Dermis microvascular lymphatic vessel endothelial cell (primary cell): ENCODE data around the gene SFT2D2. TPM values are rescaled to one million over a fixed set of nuclear protein-coding genes. Genes with fewer than 3 reads are reported as not detected.
A peak's percentile ranks its signal among the peaks of the same experiment; 100 is the strongest.
"Not testable (repeated sequence)": the region's sequence is repeated elsewhere in the genome, so short reads cannot be mapped to it uniquely, and the experiment has no call there.

Experiments used
- DNase-seq, 2 donors: peaks; one replicate each; pipeline versions ENCODE4 v3.0.0 to v3.0.0-alpha.2; 2010; ENCODE audit warnings: low read depth in 2 of 2
- total RNA-seq: library from RNA; depleted of rRNA; stranded (reverse); fragments of >200 nt; gene quantifications from 2 replicates; pipeline ENCODE4 v1.2.1, GENCODE V29; 2014

The SFT2D2 gene
- 37.6 and 48.3 TPM in 2 replicates for total RNA-seq

DNA sequence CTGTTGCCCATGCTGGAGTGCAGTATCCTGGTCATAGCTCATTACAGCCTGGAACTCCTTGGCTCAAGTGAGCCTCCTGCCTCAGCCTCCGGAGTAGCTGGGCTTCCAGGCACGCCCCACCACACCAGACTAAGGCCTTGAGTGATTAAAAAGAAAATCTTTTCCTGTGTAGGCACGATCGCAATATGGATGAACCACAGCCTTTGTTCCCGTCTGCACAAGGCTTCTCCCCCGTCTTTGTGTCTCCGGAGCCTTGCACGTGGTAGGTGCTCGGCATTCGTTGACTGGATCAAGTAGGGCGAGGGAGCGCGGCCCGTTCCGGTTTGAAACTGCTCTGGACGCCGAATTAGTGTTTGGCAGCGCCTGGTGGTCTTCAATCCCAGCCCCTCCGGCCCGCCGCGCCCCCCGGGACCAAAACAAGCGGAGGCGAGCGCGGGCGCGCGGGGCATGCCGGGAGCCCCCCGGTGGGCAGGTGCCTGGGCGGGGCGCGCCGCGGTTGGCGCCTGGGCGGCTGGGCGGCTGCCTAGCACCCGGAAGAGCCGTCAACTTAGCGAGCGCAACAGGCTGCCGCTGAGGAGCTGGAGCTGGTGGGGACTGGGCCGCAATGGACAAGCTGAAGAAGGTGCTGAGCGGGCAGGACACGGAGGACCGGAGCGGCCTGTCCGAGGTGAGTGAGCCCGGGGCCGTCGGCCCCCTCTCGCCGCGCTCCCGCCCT lies at the start of gene SFT2D2:
Gene SFT2D2, plus strand, starts transcription at position 529 of the 715 bp plus-strand sequence. Its CDS starts 76 bp downstream, at position 605.
- peak; percentile 38 to 84 for DNase-seq

DNA sequence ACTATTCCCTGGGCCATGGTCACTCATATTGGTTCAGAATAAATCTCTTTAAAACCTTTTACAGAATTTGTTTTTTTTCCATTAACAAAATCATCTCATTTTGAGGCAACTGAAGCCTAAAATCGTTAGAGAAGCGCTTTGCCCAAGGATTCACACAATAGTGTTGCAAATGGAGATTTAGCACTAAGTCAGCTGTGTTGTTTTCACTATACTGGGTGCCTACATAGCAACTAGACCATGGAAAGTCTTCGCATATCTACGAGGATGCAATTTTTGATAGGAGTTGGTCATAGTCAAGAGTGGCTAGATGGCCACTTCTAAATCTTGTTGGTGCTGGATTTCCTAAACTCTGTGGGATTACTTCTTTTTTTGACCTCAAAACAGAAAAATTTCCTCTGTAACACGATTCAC lies 47.6 kb upstream of the SFT2D2 start:
- no peak for DNase-seq

DNA sequence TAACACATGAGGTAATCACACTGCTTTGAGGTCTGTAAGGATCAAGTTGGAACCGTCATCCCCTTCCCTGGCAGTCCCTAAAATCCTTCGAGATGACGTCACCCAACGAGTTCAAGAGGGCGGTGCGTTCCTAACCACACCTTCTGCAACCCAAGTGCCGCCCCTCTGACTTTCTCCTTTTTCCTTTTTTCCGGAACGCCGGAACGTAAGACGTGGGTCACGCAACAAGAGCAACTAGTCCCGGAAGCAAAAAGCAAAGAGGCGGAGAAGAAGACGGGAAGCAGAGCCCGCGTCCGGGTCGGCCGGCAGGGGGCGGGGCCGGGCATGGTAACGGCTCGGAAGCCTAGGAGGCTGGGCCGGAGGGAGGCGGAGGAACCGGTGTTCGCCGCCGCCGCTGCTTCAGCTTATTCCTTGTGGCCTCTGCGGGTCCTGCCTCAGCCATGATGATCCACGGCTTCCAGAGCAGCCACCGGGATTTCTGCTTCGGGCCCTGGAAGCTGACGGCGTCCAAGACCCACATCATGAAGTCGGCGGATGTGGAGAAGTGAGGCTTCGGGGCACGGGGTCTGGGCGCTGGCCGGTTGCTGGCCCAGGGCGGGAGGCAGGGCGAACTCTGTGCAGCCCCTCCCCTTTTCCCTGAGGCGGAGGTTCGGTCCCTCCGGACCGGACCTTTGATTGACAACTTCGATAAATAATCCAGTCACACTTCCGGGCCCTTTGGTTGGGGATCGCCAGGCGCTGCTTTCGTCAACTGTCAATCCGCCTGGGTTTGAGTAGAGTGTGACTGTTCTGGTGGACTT lies 47.0 kb upstream of the SFT2D2 start, which contains the start of gene TIPRL:
Gene TIPRL, plus strand, starts transcription at position 325 of the 800 bp plus-strand sequence. Its CDS starts 116 bp downstream, at position 441.
- DNase-seq = peak; percentile 85 to 96

DNA sequence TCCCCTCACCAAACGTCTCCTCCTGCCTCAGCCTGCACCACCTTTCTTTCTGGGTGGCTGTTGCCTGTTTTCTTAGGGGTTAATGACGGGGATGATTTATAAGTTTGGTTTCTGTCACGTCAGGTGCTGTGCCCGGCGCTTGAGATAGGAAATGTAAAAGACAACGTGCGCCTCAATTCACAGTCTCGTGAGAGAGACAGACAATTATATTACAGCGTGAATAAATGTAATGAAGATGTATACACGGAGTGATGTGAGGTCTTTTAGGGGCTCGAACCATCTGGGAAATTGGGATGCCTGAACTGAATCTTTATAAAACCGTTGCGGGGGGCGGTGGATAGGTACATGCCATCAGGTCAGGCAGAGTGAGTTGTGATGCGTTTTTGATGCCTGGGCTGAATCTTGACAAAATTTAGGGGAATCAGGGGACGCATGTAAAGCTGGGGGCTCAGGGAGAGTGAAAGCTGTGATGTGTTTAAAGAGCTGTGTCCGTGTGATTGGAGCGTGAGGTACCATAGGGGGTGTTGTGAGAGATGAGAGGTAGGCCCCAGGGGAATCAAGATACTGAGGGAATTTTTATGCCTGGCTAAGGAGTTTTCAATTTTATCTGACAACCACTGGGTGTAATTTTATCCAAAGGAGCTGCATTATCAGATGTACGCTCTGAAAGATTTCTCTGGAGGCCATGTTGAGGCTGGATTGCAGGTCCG lies 46.2 kb upstream of the SFT2D2 start:
- peak in 1 of 2 donors; percentile 9 for DNase-seq

DNA sequence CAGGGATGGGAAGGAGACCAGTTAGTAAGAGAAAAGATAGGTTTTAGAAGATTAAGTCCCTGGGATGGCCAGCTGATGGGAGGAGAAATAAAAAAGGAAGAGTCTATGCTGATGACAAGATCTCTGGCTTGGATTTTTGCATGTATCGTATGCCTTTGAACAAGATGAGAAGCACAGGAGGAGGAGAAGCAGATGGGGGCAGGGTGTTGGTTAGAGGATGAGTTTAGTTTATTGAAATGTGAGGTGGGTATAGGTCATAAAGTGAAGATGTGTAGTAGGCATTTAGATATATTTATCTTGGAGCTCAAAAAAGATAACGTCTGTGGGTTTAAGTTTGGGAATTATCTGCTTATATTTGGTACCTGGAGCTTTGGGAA lies 45.7 kb upstream of the SFT2D2 start:
- no peak for DNase-seq

DNA sequence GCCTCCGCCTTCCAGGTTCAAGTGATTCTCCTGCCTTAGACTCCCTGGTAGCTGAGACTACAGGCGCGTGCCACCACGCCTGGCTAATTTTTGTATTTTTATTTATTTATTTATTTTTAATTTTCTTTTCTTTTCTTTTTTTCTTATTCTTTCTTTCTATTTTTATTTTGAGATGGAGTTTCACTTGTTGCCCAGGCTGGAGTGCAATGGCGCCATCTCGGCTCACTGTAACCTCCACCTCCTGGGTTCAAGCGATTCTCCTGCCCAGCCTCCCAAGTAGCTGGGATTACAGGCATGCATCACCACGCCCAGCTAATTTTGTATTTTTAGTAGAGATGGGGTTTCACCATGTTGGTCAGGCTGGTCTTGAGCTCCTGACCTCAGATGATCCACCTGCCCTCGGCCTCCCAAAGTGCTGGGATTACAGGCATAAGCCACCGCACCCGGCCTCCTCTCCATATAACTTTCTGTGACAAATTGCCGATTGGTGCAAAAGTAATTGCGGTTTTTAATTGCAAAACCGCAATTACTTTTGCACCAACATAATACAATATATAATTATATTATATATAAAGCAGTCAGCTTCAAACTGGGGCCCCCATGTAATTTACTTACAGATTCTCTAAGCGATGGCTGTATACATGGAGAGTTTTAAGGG lies 44.6 kb upstream of the SFT2D2 start:
- not testable (repeated sequence) for DNase-seq

DNA sequence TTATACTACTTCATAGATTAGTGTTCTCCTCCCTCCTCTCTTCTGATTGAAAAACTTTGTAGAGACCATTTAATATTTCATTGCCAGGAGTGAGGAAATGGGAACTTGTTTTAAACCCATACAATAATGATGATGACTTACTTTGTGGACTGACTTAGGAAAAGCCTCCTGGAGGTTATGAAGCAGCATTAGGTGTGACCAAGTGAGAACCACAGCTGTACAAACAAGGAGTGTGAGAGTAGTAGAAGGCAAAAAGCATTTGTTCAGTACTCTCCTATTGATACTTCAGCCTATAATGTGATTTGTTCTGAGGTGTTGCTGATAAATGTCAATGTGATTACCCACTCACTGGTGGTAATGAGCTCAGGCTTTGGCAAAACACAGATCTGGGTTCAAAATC lies 38.6 kb upstream of the SFT2D2 start:
- no peak for DNase-seq

DNA sequence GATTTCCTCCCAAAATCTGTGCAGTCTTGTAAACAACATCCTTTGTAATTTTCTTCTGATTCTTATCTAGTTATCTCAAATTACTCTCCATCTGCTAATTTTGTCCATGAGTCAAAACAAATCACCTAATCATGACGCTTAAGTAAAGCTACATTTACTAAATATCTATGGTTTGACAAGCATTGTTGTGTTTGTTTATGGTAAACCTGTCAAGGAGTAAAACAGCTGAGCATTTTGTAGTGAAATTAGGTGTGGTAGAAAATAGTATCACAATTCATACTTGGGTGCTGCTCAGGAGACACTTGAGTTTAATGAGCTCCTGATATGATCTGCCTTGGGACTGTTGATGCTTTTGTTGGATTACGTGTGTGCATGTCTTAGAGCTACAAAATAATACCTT lies 35.4 kb upstream of the SFT2D2 start:
- DNase-seq = no peak

DNA sequence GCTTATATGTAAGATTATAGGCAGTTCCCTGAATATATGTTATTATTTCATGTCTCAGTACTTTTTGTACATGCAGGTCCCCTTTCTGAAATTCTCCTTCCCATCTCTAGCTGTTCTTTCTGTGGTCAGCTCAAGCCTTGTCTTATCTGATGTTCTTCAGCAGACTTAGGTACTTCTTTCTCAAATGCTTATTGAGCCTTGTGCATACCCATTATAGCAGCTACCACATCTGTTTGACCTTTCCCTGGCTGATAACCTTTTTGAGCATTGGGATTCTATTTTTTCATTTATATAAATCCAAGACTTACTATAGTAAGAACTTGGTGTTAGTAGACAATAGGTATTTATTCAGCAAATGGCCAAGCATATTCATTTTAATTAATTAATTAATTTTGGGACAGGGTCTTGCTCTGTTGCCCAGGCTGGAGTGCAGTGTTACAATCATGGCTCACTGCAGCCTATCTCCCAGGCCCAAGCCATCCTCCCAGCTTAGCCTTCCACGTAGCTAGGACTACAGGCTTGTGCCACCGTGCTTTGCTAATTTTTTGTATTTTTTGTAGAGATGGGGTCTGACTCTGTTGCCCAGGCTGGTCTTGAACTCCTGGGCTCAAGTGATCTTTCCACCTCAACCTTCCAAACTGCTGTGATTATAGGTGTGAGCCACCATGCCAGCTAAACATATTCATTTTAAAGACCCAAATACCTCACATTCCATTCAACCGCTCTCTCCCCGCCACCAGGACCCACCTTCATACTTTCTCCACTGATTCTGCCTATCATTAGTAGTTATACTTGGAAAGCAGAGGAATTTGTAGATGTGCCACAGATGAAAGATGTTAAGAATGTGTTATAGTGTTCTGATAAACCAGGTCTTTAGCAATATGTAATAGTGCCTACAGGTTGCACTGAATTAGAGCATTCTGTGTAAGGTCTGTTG lies 30.3 kb upstream of the SFT2D2 start:
- DNase-seq = no peak

DNA sequence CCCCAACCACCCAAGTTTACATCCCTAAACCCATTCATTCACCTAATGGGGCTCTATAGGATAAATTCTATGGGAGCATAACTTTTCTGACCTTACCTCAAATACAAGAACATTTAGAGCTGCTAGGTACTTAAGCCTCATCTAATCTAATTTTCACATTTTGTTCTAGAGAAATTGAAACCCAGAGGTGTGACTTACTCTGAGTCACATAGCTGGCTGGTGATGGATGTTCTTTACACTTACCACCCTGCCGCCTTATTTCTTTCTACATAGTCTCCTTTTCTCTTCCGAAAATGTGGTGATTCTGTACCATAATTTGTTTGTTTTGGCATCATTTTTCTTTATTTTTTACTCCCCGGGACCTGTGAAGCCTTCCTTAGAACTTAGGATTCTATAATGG lies 26.7 kb upstream of the SFT2D2 start:
- DNase-seq = no peak

DNA sequence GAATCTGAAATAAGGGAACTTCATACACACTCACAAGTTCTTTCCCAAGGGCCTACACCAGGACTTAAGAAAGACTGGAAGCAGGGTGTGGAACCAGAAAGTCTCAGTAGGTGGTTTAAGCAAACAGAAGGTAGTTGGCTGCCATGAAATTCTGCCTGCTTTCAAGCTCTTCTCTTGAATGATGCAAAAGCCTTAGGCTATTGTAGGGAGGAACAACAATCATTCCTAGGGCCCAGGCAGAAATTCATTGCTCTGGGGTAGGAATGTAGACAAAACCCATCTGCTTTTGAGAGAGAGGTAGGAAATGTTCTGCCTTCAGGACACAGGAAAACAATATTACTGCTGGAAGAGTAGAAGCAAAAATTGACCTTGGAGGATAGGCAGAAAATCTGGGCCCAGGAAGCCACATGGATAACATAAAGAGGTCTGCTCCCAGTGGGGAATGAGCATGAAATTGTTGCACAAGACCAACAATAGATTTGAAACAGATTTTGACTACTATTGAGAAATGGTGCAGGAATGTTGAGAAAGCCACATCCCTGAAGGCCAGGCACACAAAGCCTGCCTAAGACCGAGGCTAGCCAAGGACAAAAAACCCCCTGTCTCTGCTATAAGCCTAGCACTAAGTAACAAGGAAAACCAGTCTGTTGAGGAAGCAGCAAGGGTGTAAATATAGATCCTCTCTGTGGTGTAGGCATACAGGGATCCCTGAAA lies 22.7 kb upstream of the SFT2D2 start:
- DNase-seq = no peak

DNA sequence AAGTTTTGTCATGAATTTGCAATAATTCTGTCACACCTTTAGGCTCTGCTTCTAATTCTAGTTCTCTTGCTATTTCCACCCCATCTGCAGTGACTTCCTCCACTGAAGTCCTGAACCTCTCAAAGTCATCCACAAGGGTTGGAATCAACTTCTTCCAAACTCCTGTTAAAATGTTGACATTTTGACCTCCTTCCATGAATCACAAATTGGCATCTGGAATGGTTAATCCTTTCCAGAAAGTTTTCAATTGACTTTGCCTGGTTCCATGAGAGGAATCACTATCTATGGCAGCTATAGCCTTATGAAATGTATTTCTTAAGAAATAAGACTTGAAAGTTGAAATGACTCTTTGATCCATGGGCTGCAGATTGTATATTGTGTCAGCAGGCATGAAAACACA lies 19.7 kb upstream of the SFT2D2 start:
- DNase-seq = no peak

DNA sequence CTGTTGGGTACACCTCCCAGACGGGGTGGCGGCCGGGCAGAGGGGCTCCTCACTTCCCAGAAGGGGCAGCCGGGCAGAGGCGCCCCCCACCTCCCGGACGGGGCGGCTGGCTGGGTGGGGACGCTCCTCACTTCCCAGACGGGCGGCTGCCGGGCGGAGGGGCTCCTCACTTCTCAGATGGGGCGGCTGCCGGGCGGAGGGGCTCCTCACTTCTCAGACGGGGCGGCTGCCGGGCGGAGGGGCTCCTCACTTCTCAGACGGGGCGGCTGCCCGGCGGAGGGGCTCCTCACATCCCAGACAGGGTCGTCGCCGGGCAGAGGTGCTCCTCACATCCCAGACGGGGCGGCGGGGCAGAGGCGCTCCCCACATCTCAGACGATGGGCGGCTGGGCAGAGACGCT lies 18.1 kb upstream of the SFT2D2 start:
- not testable (repeated sequence) for DNase-seq

DNA sequence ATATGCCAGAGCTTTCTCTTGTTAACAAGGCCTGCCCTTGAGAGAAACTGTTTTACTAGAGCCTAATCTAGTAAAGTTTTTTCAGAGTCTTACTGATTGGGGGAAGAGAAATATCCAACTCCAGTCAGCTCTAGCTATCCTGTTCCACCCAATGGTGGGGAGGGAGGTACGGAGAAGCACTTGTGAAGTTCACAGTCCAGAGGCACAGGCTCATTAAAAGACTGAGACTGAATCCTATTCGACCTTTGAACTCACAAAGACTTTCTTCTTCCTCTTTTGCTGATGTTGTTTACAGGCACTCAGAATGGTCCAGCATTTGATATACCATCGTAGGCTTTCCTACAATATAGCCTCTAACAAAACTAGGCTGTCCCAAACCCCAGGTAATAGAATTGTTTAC lies 15.5 kb upstream of the SFT2D2 start:
- DNase-seq = no peak

DNA sequence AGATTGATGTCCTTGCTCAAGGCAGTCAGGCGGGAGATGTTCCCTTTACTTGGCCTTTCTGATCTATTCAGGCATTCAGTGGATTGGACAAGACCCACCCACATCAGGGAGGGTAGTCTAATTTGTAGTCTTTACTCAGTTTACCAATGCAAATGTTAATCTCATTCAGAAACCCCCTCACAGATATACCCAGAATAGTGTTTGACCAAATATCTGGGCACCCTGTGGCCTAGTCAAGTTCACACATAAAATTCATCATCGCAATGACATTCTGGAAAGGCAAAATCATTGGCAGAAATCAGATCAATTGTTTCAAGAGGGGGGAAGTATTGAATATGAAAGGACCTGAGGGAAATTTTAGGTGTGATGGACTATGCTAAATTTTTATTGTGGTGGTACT lies 12.5 kb upstream of the SFT2D2 start:
- no peak for DNase-seq

DNA sequence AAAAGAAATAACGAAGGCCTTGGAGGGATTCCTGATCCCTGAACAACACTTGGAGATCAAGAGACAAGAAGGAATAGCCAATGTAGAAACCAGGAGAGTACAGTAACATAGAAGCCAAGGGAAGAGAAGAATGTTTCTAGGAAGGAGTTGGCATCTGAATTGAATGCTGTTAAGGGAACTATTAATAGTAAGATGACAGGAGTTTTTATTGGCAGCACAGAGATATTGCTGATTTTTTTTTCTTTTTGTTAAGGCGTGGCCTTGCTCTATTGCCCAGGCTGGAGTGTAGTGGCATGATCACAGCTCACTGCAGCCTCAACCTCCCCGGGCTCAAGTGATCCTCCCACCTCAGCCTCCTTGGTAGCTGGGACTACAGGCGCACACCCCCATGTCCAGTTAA lies 9.6 kb upstream of the SFT2D2 start:
- DNase-seq = no peak

DNA sequence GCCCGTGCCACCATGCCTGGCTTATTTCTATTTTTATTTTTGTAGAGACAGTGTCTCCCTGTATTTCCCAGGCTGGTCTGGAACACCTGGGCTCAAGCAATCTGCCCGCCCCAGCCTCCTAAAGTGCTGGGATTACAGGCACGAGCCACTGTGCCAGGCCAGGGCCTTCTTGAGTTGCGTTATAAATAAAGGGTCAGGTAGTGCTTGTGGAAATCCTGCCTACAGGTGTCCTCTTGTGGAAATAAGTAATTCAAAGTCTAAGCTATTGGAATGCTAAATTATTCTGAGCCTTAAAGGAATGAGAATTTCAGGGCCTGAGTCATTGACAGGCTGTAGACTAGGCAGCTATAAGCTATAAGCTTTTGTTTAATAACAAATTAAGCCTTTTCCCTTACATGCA lies 8.1 kb upstream of the SFT2D2 start:
- no peak for DNase-seq

DNA sequence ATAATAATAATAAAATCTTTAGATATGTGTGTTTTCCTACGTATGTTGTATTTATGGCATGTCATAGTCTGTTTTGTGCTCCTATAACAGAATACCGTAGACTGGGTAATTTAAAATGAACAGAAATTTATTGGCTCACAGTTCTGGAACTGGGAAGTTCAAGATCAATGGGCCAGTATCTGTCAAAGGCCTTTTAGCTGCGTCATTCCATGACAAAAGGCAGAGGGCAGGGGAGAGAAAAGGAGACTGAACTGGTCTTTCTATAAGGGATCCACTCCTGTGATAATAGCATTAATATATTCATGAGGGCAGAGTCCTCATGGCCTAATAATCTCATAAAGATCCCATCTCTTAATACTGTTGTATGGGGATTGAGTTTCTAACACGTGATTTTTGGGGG lies 7.1 kb upstream of the SFT2D2 start:
- no peak for DNase-seq

DNA sequence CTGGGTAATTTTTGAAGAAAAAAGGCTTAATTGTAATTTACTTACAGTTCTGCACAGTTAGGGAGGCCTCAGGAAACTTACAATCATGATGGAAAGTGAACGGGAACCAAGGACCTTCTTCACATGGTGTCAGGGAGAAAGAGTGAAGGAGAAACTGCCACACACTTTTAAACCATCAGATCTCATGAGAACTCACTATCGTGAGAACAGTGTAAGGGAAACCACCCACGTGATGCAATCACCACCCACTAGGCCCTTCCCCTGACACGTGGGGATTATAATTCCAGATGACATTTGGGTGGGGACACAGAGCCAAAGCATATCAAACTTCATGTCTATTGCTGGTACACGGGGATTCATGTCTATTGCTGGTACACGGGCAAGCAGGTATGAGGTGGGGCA lies 5.3 kb upstream of the SFT2D2 start:
- no peak for DNase-seq

DNA sequence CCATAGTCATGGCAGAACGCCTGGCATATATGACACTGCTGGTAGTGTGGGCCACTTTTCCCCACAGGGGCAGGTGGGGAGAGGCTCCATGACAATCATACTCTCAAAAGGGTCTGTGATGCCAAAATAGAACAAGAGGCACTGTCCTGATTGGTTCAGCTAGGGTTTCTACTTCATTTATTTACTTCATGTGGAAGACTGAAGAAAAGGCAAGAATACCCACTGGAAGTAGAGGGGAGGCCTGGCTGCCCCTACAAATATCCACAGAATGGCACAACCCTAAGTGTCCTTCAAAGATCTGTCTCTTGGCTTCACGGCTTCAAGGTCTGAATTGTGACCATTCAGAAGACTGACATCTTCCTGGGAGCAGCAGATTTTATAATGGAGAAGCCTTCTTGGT lies 4.5 kb upstream of the SFT2D2 start:
- DNase-seq = no peak
